Hematopoietic multipotent progenitor cell (in vitro differentiated cells): ENCODE results near the gene ABHD14A. TPM values are rescaled to one million over a fixed set of nuclear protein-coding genes. Genes with fewer than 3 reads are reported as not detected.

Experiments used
- DNase-seq, 3 donors: peaks; one replicate each; pipeline ENCODE4 v3.0.0-alpha.2; 2011 to 2015; ENCODE audit warnings: low read depth in 2 of 3, low spot score in 2 of 3
- total RNA-seq: library from RNA; depleted of rRNA; stranded (reverse); fragments of >200 nt; gene quantifications from one replicate; pipeline ENCODE4 v1.2.3, GENCODE V29; 2012

The ABHD14A gene
- total RNA-seq, 1 donor = 28.5 TPM

GRCh38 chr3:52013802-52014598 lies 39.1 kb downstream of the ABHD14A start:
- DNase-seq = no peak

GRCh38 chr3:52014613-52015012 lies 39.7 kb downstream of the ABHD14A start:
- DNase-seq = peak in 1 of 3 donors; percentile 16

- DNase-seq = no peak
Observed at GRCh38 chr3:52015438-52016228, 40.8 kb downstream of the ABHD14A start.

- DNase-seq = no peak
Observed at GRCh38 chr3:52017586-52017985, 42.7 kb downstream of the ABHD14A start.

- no peak for DNase-seq
Observed at GRCh38 chr3:52018319-52019000, 43.6 kb downstream of the ABHD14A start.

GRCh38 chr3:52019352-52020080 lies 44.7 kb downstream of the ABHD14A start:
- DNase-seq = no peak

- DNase-seq = no peak
Observed at GRCh38 chr3:52020796-52021195, 45.9 kb downstream of the ABHD14A start.

GRCh38 chr3:52021489-52022268 lies 46.8 kb downstream of the ABHD14A start:
- DNase-seq = peak in 1 of 3 donors; percentile 19

- no peak for DNase-seq
Observed at GRCh38 chr3:52022323-52023100, 47.6 kb downstream of the ABHD14A start.

GRCh38 chr3:52023101-52023770 lies 48.4 kb downstream of the ABHD14A start:
- no peak for DNase-seq

GRCh38 chr3:52023860-52024764 lies 49.2 kb downstream of the ABHD14A start:
- no peak for DNase-seq

- DNase-seq = no peak
Observed at GRCh38 chr3:52024765-52025452, 50.0 kb downstream of the ABHD14A start.

- no peak for DNase-seq
Observed at GRCh38 chr3:52025453-52025852, 50.6 kb downstream of the ABHD14A start.

GRCh38 chr3:52026041-52026440 lies 51.2 kb downstream of the ABHD14A start:
- DNase-seq = no peak

- no peak for DNase-seq
Observed at GRCh38 chr3:52028572-52028971, 53.7 kb downstream of the ABHD14A start.

GRCh38 chr3:52029053-52029452 lies 54.2 kb downstream of the ABHD14A start:
- DNase-seq = no peak

- no peak for DNase-seq
Observed at GRCh38 chr3:52029535-52029934, 54.7 kb downstream of the ABHD14A start.
